Measurements from ENCODE around the gene CTSL. TPM values are rescaled to one million over a fixed set of nuclear protein-coding genes. Genes with fewer than 3 reads are reported as not detected.

The CTSL gene
- total RNA-seq, 2 donors from 2014 or later = 94.5 to 274 TPM

- no peak for TF ChIP-seq CTCF (IDR thresholded peaks at IDR 0.05)
Observed at GRCh38 chr9:87732756-87733155, 6.8 kb downstream of the CTSL start.

GRCh38 chr9:87733273-87734052, 7.5 kb downstream of the CTSL start:
- no peak for TF ChIP-seq CTCF (IDR thresholded peaks at IDR 0.05)
- Histone ChIP-seq H3K27me3 (replicated peaks; ENCODE audit: insufficient read depth) (no peaks in the 10 kb centered on the region), H3K9me3 (no peaks in the 10 kb centered on the region), H3K36me3 (peaks cover 21% of the 10 kb centered on the region), H3K27ac (no peak overlapping the region), H3K4me1 (ENCODE audit: control insufficient read depth in 1 of 2, low read depth in 2 of 2) (peaks cover 2 to 12% of the 10 kb centered on the region in 2 donors), H3K4me3 (no peak overlapping the region)
- ATAC-seq (ENCODE audit: insufficient number of reproducible peaks, low FRiP score, low read depth) (no peak), DNase-seq (ENCODE audit: low spot score) (no peak)

More at GRCh38 chr9:87732756-87733155, 6.8 kb downstream of the CTSL start:
- ATAC-seq (ENCODE audit: insufficient number of reproducible peaks, low FRiP score, low read depth) (no peak), DNase-seq (ENCODE audit: low spot score) (no peak)
- peaks cover 3 to 18% of the 10 kb centered on the region in 2 donors for H3K4me1 ChIP-seq (ENCODE audit: control insufficient read depth in 1 of 2, low read depth in 2 of 2)
- no peak overlapping the region for H3K27ac ChIP-seq
- H3K4me3 ChIP-seq = no peak overlapping the region
- no peaks in the 10 kb centered on the region for H3K9me3 ChIP-seq
- H3K27me3 ChIP-seq (replicated peaks; ENCODE audit: insufficient read depth) = no peaks in the 10 kb centered on the region
- H3K36me3 ChIP-seq = peaks cover 23% of the 10 kb centered on the region

GRCh38 chr9:87734106-87734505, 8.2 kb downstream of the CTSL start:
- TF ChIP-seq CTCF (IDR thresholded peaks at IDR 0.05) = no peak
- peaks cover 14% of the 10 kb centered on the region for H3K36me3 ChIP-seq
- H3K4me1 ChIP-seq (ENCODE audit: control insufficient read depth in 1 of 2, low read depth in 2 of 2) = peaks cover 0 to 5% of the 10 kb centered on the region in 2 donors
- H3K4me3 ChIP-seq = no peak overlapping the region
- DNase-seq (ENCODE audit: low spot score) = no peak
- ATAC-seq (ENCODE audit: insufficient number of reproducible peaks, low FRiP score, low read depth) = no peak
- H3K9me3 ChIP-seq = no peaks in the 10 kb centered on the region
- no peaks in the 10 kb centered on the region for H3K27me3 ChIP-seq (replicated peaks; ENCODE audit: insufficient read depth)
- no peak overlapping the region for H3K27ac ChIP-seq

- H3K36me3 ChIP-seq = no peaks in the 10 kb centered on the region
- no peaks in the 10 kb centered on the region for H3K4me1 ChIP-seq (ENCODE audit: control insufficient read depth in 1 of 2, low read depth in 2 of 2)
- TF ChIP-seq CTCF (IDR thresholded peaks at IDR 0.05) = no peak
- H3K4me3 ChIP-seq = no peak overlapping the region
- H3K27ac ChIP-seq = no peak overlapping the region
- no peak for DNase-seq (ENCODE audit: low spot score)
- H3K27me3 ChIP-seq (replicated peaks; ENCODE audit: insufficient read depth) = no peaks in the 10 kb centered on the region
- peaks cover 11% of the 10 kb centered on the region for H3K9me3 ChIP-seq
- no peak for ATAC-seq (ENCODE audit: insufficient number of reproducible peaks, low FRiP score, low read depth)
Observed at GRCh38 chr9:87739546-87739945, 13.6 kb downstream of the CTSL start.

GRCh38 chr9:87740209-87740608, 14.3 kb downstream of the CTSL start:
- peaks cover 11% of the 10 kb centered on the region for H3K9me3 ChIP-seq
- H3K27me3 ChIP-seq (replicated peaks; ENCODE audit: insufficient read depth) = no peaks in the 10 kb centered on the region
- no peaks in the 10 kb centered on the region for H3K4me1 ChIP-seq (ENCODE audit: control insufficient read depth in 1 of 2, low read depth in 2 of 2)
- DNase-seq (ENCODE audit: low spot score) (no peak), ATAC-seq (ENCODE audit: insufficient number of reproducible peaks, low FRiP score, low read depth) (no peak)
- no peak overlapping the region for H3K27ac ChIP-seq
- no peak overlapping the region for H3K4me3 ChIP-seq
- no peaks in the 10 kb centered on the region for H3K36me3 ChIP-seq
- TF ChIP-seq CTCF (IDR thresholded peaks at IDR 0.05) = no peak

Data from thoracic aorta (tissue), 2 donors.